ENCODE data around the gene PSMB10.
"Not testable (repeated sequence)": the region's sequence is repeated elsewhere in the genome, so short reads cannot be mapped to it uniquely, and the experiment has no call there.

Gene PSMB10

DNA sequence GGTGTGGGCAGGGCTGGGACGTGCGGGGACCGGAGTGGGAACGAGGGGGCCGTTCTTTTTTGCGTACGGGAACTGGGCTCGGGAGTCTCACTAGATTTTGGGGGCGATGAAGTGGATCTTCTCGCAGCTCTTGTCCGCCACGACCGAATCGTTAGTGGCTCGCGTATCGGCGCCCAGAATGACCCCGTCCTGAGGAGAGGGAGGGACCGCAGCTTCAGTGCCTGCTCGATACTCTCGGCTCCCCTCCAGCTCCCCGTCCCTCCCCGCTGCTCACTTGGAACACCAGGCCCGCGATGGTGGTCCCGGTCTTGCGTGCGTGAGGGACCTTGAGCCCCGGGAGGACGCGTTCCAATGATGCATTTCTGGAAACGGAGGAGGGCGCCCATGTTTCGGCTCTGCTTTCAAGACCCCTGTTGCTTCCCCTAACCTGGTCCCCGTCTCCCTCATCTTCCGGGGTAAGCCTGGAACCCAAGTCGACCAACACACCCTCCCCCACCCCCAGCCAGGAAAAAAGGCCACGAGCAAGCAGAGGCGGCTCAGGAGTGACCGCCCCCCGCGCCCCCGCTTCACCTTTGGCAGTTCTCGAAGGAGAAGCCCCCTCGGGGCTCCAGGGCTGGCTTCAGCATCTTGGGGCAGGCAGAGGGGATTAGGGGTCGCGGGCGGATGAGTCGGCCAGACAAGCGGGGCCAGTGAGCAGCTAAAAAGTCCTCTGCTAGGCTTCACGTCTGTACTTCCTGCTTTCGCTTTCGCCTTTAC lies at the start of gene PSMB10:
Gene PSMB10 (minus strand): TSS at position 727 of the 756 bp plus-strand sequence. CDS start 101 bp downstream, at position 626.
- DNase-seq = no peak

DNA sequence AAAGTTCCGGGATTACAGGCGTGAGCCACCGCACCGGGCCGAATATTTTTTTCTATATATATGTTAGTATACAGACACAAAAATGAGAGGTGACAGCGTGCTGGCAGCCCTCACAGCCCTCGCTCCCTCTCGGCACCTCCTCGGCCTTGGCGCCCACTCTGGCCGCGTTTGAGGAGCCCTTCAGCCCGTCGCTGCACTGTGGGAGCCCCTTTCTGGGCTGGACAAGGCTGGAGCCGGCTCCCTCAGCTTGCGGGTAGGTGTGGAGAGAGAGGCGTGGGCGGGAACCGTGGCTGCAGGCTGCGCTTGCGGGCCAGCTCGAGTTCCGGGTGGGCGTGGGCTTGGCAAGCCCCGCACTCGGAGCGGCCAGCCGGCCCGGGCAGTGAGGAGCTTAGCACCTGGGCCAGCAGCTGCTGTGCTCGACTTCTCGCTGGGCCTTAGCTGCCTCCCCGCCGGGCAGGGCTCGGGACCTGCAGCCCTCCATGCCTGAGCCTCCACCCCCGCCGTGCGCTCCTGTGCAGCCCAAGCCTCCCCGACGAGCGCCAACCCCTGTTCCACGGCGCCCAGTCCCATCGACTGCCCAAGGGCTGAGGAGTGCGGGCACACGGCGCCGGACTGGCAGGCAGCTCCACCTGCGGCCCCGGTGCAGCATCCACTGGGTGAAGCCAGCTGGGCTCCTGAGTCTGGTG lies 45.5 kb upstream of the PSMB10 start:
- DNase-seq = no peak

- no peak for DNase-seq
Observed at GRCh38 chr16:67979955-67980678, 43.5 kb upstream of the PSMB10 start, which contains the start of gene DPEP3. TSS of gene DPEP3 (minus strand) at chr16:67980499. CDS start at chr16:67980380, 119 bp downstream.

GRCh38 chr16:67977469-67978227 lies 41.0 kb upstream of the PSMB10 start:
- DNase-seq = no peak

DNA sequence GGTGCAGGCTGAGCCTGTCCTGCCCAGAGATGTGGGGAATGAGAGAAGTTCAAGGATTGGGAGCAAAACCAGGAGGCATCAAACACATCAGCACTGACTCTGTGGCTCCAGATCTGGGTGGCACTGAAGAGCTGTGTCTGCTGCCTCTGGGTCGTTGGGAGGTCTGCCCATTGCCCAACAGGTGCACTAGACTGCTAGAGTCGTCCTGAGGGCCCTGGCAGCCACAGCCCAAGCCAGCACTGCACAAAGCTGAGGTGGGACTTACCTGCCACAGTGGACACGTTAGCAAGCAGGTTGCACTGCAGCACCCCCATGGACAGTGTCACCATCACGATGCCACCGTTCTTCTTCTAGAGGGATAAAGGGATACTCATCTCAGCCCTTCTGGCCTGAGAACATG lies 40.4 kb upstream of the PSMB10 start:
- no peak for DNase-seq

- DNase-seq = no peak
Observed at GRCh38 chr16:67976205-67976604, 39.6 kb upstream of the PSMB10 start.

DNA sequence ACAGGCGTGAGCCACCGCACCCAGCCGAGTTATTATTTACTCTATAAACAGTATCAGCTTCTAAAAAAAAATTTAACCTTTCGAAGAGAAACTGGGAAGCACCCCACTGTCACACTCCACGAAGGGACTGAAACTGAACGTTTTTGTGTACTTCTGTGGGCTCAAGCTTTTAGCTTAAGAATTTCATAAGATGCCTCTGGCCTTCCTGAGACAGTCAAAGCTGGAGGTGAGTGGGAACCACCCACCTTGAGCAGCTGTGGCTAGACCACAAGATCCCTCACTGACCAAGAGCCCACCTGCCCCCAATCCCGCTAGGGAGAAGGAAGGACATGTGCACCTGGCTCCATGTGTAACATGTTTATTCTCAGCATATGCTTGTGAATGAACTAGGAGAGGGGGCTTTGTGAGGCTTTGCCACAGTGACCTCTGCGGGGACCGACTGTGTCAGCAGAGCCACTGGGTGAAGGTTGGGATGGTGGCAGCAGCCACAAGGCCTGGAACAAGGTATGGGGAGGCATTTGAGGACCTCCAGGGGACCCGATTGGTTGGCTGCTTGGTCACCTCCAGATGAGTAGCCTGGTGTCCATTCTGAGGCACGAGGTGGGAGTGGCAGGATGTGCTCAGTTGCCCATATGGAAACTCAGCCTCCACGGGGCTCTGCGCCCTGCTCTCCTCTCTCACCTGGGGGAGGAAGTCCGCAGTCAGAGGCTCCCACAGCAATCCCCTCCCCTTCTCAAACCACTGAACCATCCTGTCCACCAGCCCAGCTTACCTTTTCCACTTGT lies 38.9 kb upstream of the PSMB10 start:
- DNase-seq = no peak

DNA sequence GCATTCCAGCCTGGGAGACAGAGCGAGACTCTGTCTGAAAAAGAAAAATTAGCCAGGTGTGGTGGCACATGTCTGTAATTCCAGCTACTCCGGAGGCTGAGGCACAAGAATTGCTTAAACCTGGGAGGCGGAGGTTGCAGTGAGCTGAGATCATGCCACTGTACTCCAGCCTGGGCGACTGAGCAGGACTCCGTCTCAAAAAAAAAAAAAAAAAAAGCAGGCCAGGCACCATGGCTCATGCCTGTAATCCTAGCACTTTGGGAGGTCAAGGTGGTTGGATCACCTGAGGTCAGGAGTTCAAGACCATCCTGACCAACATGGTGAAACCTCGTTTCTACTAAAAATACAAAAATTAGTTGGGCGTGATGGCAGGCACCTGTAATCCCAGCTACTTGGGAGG lies 35.6 kb upstream of the PSMB10 start:
- not testable (repeated sequence) for DNase-seq

- DNase-seq = no peak
Observed at GRCh38 chr16:67971111-67971510, 34.5 kb upstream of the PSMB10 start.

DNA sequence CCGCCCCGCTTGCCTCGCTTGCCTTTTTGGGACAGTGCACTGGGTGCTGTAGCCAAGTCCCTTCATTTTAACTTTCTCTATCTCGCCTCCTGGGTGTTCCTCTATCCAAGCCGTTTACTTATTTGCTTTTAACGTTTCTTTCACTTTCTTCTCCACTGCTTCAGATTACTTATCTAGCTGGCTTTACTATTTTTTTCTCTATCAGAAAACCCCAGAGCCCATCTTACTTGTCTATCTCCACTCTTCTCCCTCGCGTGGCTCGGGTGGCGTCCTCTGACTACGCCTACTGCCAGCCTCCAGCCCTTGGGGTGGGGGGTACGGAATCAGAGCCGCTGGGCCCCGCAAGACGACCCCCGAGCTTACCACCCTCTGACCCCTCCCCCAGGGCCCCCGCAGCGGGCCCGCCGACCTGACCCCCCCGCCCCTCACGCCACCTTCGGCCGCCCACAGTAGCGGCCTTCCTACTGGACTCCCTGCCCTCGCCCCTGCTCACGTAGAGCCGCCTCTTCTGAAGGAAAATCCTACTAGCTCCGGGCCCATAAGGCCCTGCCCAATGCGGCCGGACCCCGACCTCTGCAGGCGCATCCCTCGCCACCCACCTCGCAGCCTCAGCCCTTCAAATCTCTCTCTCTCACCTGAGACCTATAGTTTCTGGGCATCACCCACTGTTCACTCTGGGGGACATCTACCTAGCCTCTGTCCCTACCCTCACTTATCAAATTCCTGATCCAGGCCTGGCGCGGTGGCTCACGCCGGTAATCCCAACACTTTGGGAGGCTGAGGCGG lies 32.8 kb upstream of the PSMB10 start:
- DNase-seq = peak in 1 of 2 donors; percentile 37

- peak; percentile 86 to 91 for DNase-seq
Observed at GRCh38 chr16:67968400-67969253, 32.0 kb upstream of the PSMB10 start, which contains the start of gene SLC12A4. TSS of gene SLC12A4 (minus strand) at chr16:67968637. CDS start at chr16:67968553, 84 bp downstream.

DNA sequence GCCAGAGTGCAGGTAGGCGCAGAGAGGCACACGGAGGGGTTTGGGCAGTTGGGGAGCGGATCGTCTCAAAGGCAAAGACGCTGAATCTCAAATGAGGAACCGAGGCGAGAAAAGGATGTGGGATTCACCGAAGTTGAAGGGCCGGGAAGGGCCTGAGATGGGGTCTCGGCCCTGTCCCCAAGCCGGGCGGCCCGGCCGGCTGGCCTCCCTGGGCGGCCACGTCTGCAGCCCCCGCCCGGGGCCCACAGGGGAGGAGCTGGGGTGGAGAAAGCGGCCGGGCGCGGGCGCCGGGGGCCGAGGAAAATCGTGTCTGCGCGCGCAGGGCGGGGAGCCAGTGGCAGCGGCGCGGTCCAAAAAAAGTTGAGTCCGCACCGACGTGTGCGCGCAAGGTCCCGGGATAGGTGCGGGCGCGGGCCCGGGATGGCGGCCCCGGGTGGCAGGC lies 31.3 kb upstream of the PSMB10 start:
- DNase-seq = no peak

- DNase-seq = peak in 1 of 2 donors; percentile 33
Observed at GRCh38 chr16:67967183-67967957, 30.7 kb upstream of the PSMB10 start.

DNA sequence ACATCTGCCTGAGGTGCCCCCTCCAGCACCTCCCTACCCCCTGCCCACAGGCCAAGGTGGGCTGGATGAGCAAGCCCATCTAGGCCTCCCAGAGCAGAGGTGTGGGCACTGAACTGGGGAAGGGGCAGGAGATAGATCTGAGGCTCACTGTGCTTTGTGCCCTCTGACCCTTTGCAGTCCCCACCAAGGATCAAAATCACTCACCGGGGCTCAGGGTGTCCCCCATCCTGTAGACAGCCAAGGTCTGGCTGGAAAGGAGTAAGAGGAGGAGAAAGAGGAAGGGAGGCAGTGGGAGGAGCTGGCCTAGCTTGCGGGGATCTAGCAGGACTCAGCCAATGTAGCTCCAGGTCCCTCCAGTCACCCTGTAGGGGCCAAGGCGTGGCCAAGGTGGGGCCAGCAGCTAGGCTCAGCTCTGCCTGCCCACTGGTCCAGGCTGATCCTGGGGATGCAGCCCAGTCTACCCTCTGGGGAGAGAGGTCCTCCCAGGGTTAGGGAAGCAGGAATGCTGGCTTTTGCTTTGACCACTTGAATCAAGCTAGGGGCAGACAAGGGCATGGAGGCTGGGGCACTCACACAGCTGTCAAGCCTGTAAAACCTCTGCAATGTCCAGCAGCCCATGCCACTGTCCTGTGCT lies 30.0 kb upstream of the PSMB10 start:
- DNase-seq = no peak

DNA sequence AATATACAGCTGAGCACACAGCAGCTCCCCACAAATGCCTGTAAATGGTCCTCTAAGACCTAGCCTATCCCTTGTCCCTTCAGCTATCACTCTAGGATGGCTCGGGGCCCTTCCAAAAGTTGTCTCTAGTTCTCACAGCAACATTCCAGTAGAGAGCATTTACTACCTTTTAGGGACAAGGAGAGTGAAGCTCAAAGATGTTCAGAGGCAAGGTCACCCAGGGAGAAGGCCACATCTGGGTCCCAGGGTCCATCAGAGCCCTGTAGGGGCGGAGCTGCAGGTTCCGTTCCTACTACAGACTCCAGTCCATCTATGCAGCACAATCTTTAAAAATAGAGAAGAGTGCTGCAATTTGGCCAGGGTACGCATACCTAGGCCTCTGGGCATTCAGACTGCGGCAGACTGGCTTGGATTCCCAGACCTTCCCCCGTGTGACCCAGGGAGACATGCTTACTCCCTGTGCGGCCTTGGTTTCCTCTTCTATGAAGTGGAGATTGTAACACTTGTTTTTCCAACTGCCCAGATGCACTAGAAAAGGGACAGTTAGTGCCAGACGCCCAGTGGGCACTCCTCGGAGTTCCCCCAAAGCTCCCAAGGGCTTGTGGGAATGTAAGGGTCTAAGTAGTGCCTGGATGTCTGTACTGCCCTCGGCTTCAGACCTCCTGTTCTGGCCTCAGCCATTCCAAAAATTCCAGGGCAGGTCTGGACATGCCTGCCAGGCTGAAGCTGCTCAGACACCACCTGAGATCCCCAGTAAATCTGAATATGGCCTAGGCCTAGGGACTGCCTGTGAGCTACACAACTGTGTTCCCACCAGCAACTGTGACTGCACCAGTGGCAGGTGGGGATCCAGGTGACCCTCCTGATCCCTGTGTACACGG lies 29.3 kb upstream of the PSMB10 start:
- no peak for DNase-seq

DNA sequence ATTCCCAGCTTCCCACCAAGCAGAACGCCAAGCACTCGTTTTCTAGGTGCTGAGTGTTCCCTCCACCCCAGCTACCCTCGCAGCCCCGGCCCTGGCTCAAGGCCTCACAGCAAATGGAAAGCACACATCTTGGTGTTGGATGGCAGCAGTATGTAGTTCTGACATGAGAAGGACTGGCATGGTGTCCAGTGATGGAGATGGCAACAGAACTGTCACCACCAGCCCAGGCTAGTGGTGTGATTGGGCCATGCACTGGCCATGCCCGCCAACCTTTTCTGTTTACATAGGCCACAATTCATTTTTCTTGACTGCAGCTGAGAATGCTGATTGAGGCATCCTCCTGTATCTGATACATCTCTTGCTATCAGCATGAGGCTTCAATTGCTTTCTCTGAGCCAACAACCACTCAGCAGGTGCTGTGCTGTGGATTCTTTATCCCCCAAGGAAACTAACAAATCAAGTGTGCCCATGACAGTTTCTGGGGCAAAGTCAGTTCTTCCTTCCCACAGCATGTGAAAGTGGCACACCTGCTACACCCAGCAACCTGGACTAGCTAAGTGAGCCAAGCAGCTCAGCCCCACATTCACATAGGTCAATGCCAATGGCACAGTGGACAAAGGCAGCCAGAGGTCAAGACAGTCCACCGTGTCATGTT lies 28.0 kb upstream of the PSMB10 start:
- DNase-seq = no peak

All from CD4-positive, alpha-beta T cell treated with Interleukin-4 for 1 hour (primary cell).